Fibroblast of mammary gland (primary cell): ENCODE measurements around the gene PLCH2.
A peak's percentile ranks its signal among the peaks of the same experiment; 100 is the strongest.

ENCODE experiments used
- DNase-seq: peaks from one replicate; pipeline ENCODE4 v3.0.0-alpha.2; 2010; ENCODE audit warnings: low read depth
- H3K4me3 ChIP-seq: 2 replicates; pipeline ENCODE4 v1.5.1; 2011; ENCODE audit warnings: low read depth, mild to moderate bottlenecking, low read length, moderate library complexity; ENCODE audit not compliant: control insufficient read depth
- CTCF ChIP-seq: conservative IDR thresholded peaks from 2 replicates; pipeline ENCODE4 v1.5.1; 2011; ENCODE audit warnings: low read depth, low read length, inconsistent platforms; ENCODE audit not compliant: control insufficient read depth, insufficient read depth

Gene PLCH2

DNA sequence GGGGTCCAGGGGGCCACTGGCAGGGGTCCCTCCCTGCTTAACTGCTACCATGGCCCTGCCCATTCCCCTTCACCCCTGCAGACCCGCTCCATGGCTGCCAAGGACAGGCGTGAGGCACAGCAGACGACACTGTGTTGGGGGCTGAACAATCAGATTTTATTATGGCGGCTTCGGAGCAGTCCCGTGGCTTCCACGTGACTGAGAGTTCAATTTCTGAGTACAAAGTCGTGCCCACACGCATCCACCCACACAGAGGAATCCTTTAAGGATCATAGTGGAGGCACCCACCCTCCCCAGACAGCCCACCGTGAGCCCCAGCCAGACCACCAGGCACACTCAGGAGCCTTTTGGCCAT, 52.5 kb downstream of the PLCH2 start:
- no peak overlapping the region for H3K4me3 ChIP-seq
- no peak for DNase-seq
- TF ChIP-seq CTCF: no peak

DNA sequence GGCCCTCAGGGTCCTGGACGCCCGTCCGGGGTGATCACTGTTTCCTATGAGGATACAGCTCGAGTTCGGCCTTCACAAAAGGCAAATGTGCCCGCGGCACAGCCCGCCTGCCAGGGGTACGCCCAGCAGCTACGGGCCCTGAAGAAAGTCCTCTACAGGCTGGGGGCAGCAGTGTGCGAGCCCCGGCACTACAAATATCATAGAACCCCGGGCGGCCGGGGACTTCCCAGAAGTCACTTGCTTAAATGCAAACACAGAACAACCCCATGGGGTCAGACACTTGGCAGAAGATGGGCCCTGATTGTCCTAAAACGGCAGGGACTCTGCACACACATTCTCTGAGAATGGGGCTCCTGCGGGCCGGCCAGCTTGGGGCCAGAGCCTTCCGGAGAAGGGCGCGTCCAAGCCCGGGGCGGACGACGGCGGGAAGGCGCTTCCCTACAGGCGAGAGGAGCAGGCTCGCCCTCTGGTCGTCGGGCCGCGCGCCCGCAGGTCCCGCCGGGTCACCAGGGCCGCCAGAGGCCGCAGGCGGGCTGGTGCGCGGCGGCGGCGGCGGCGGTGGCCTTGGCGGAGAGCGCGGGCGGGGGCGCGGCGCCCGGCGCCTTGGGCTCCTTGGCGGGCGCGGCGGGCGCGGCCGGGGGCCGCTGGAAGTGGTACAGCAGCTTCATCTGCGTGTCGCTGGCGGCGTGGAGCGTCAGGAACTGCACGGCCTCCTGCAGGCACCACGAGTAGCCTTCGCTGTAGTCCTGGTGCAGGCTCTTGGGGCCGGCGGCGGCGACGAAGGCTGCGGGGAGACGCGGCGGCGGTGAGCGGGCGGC, 53.1 kb downstream of the PLCH2 start:
- DNase-seq: no peak
- no peak overlapping the region for H3K4me3 ChIP-seq
- no peak for TF ChIP-seq CTCF

- DNase-seq: no peak
- TF ChIP-seq CTCF: no peak
- H3K4me3 ChIP-seq: no peak within 1 kb of the TSS
Observed at GRCh38 chr1:2529784-2530512, 53.9 kb downstream of the PLCH2 start, which contains the start of gene HES5. TSS of gene HES5 (minus strand) at chr1:2530263. CDS start at chr1:2530164, 99 bp downstream.

DNA sequence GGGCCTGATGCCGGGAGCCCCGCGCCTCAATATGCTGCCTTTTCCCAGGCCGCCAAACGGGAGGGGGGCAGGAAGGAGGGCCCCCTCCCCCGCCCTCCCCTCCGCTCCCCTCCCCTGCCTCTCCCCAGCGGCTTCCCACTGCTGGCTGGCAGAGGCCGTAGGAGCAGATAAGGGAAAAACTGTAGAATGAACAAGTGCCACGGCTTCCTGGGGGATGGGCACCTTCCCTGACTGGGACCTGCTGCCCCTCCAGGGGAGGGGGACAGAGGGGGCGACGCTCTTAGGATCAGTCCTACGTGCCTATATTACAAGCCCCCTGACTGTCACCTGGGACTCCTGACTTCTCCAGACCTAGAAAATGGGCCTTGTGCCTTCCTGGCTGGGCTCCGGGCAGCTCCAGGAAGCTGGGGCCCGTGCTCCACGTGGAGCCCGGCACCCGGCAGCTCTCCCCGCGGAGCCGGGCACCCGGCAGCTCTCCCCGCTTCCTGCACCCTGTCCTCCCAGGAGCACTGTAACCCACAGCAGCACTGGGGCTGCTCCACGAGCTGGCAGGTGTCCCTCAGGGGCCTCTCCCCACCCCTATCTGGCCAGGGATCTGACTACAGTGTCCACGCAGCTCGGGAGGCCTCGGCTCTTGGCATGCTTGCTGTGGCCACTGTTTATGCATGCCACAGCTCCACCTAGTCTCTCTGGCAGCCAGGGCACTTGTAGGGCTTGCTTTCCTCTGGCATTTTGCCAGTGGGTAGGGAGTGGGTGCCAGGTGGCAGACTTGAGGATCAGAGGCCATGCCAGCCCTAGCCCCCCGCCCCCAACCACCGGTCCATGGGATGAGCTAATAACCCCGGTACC, 54.6 kb downstream of the PLCH2 start:
- H3K4me3 ChIP-seq: no peak overlapping the region
- no peak for DNase-seq
- TF ChIP-seq CTCF: no peak

- H3K4me3 ChIP-seq: no peak overlapping the region
- TF ChIP-seq CTCF: no peak
- DNase-seq: no peak
Observed at GRCh38 chr1:2532485-2533160, 56.5 kb downstream of the PLCH2 start.

DNA sequence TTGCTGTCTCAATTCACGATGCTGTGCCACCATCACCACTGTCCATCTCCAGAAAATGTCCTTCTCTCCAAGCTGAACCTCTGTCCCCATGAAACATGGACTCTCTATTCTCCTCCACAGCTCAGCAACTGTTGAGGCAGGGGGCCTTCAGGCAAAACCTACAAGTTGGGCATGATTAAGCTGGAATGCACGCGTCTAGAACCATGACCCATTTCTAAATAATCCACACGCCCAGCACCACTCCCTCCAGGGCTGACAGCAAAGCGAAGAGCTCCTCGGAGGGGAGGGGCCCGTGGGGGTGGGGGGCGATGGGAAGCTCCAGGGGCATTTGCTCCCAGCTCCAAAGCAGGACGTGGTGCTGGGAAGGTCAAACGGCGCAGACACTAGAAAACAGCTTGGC, 57.3 kb downstream of the PLCH2 start:
- DNase-seq: peak; percentile 34

More for the DNA sequence above, 57.3 kb downstream of the PLCH2 start:
- TF ChIP-seq CTCF: no peak
- H3K4me3 ChIP-seq: no peak overlapping the region
